Activated CD8-positive, alpha-beta memory T cell treated with anti-CD3 and anti-CD28 coated beads, Interleukin-2, amount 50 U/mL, for 24 hours (primary cell): ENCODE data around the gene LSM2.

Source experiments
- DNase-seq: peaks from one replicate; pipeline ENCODE4 v3.0.0-alpha.2; 2020; ENCODE audit errors: extremely low read depth

The LSM2 gene

GRCh38 chr6:31776989-31777666, 29.6 kb downstream of the LSM2 start, which contains the start of gene VWA7:
Gene VWA7 (minus strand): TSS chr6:31777328. CDS start chr6:31776779, 549 bp downstream.
- DNase-seq = peak; percentile 38

GRCh38 chr6:31776485-31776988, 30.2 kb downstream of the LSM2 start:
- DNase-seq = no peak

GRCh38 chr6:31775633-31776484, 30.9 kb downstream of the LSM2 start:
- no peak for DNase-seq

GRCh38 chr6:31775184-31775583, 31.6 kb downstream of the LSM2 start:
- DNase-seq = no peak

GRCh38 chr6:31771992-31772358, 34.8 kb downstream of the LSM2 start:
- no peak for DNase-seq

GRCh38 chr6:31770860-31771259, 35.9 kb downstream of the LSM2 start:
- no peak for DNase-seq

- peak; percentile 61 for DNase-seq
Observed at GRCh38 chr6:31769684-31770371, 36.9 kb downstream of the LSM2 start.

GRCh38 chr6:31768363-31769257, 38.2 kb downstream of the LSM2 start:
- DNase-seq = no peak

GRCh38 chr6:31767096-31767645, 39.6 kb downstream of the LSM2 start:
- DNase-seq = no peak

- no peak for DNase-seq
Observed at GRCh38 chr6:31765910-31766794, 40.6 kb downstream of the LSM2 start.

GRCh38 chr6:31765559-31765909, 41.2 kb downstream of the LSM2 start:
- DNase-seq = no peak

GRCh38 chr6:31764198-31764597, 42.6 kb downstream of the LSM2 start:
- no peak for DNase-seq

GRCh38 chr6:31763619-31763940, 43.2 kb downstream of the LSM2 start:
- DNase-seq = no peak

- no peak for DNase-seq
Observed at GRCh38 chr6:31762878-31763618, 43.7 kb downstream of the LSM2 start.

GRCh38 chr6:31762356-31762755, 44.4 kb downstream of the LSM2 start, which contains the start of gene SAPCD1:
Gene SAPCD1 (plus strand): TSS chr6:31762656. CDS start chr6:31763055, 399 bp downstream.
- no peak for DNase-seq

- no peak for DNase-seq
Observed at GRCh38 chr6:31761343-31761742, 45.4 kb downstream of the LSM2 start.

GRCh38 chr6:31760790-31761189, 46.0 kb downstream of the LSM2 start:
- DNase-seq = no peak

GRCh38 chr6:31758281-31758680, 48.5 kb downstream of the LSM2 start:
- DNase-seq = no peak

GRCh38 chr6:31752739-31753319, 53.9 kb downstream of the LSM2 start:
- DNase-seq = no peak
